Gastrocnemius medialis (tissue), 4 donors: ENCODE measurements around the gene IRS2.

Experiments
- CTCF ChIP-seq, 5 experiments: fragments of 450-650 bp in 3 of 5; fragments of 200-600 bp in 2 of 5; sonication (generic) in 2 of 5; IDR thresholded peaks in 4 of 5; conservative IDR thresholded peaks in 1 of 5; 1 replicate in 4 of 5; 2 replicates in 1 of 5; pipeline ENCODE4 v1.5.1; 2016 to 2019; ENCODE audit warnings: antibody characterized with exemption in 5 of 5, mild to moderate bottlenecking in 3 of 5, moderate library complexity in 3 of 5
- POLR2A ChIP-seq, 2 donors: fragments of 450-650 bp; IDR thresholded peaks; one replicate each; pipeline ENCODE4 v1.6.1; 2017; ENCODE audit warnings: antibody characterized with exemption in 2 of 2, mild to moderate bottlenecking in 2 of 2, moderate library complexity in 2 of 2

- TF ChIP-seq CTCF (IDR thresholded peaks at IDR 0.05 in 4 of 5, conservative IDR thresholded peaks at IDR 0.05 in 1 of 5) (no peak), POLR2A (IDR thresholded peaks at IDR 0.05) (no peak)
These were observed 46.7 kb upstream of the IRS2 start for GRCh38 chr13:109833071-109833470.
